K562 (cell line): ENCODE measurements around the gene ATRNL1. TPM values are rescaled to one million over a fixed set of nuclear protein-coding genes. Genes with fewer than 3 reads are reported as not detected.

Experiments used
- ATAC-seq: fragments of 200-7000 bp; cut with Tn5 transposase; 3 replicates; pipeline ENCODE4 v1.9.1; 2020; ENCODE audit warnings: moderate library complexity
- BruUV-seq: library from RNA; stranded (reverse); fragments of 400-500 nt; replicated peaks from 2 replicates; lab custom pipeline; 2021; lab: Mats Ljungman, UMichigan
- CTCF ChIA-PET: fragments of 300-600 bp; formaldehyde crosslinking; extraction: SDS; loops from one replicate; lab custom pipeline; 2021; ENCODE audit warnings: low intra/inter-chr PET ratio; lab: Yijun Ruan, JAX
- POLR2A ChIA-PET: fragments of 300-600, 350-650 bp; sonication (Branson Sonifier 250); formaldehyde crosslinking; extraction: SDS; loops from one replicate; lab custom pipeline; 2021; ENCODE audit warnings: antibody characterized with exemption, inconsistent platforms; lab: Yijun Ruan, JAX
- DNase-seq, 4 experiments: peaks; one replicate each; pipeline versions ENCODE4 v3.0.0 to v3.0.0-alpha.2; 2011 to 2018; ENCODE audit warnings: low spot score in 3 of 4, mixed read lengths in 3 of 4; ENCODE audit errors: extremely low read depth in 1 of 4
- FAIRE-seq: peaks from 2 replicates; lab custom pipeline; 2011; peaks lifted over from hg19 to GRCh38; lab: Jason Lieb, UNC
- H2AFZ ChIP-seq: 2 replicates; pipeline ENCODE4 v1.6.0; 2011; ENCODE audit warnings: low read depth, low read length, control low read depth, inconsistent platforms
- H3K27ac ChIP-seq: fragments of 200-600 bp; 3 replicates; pipeline ENCODE4 v1.8.0; 2011; ENCODE audit warnings: low read depth, mild to moderate bottlenecking, control low read depth, inconsistent platforms, low read length, moderate library complexity, mixed read lengths; ENCODE audit errors: extremely low read depth
- H3K27me3 ChIP-seq, 2 experiments: fragments of 300-600 bp in 1 of 2; 2 replicates in 1 of 2; 3 replicates in 1 of 2; pipeline versions ENCODE4 v1.6.0 to v1.8.0; 2011; ENCODE audit warnings: inconsistent platforms in 2 of 2, low read length in 2 of 2, mild to moderate bottlenecking in 1 of 2, mixed read lengths in 1 of 2, moderate library complexity in 1 of 2; ENCODE audit not compliant: control insufficient read depth in 2 of 2, insufficient read depth in 2 of 2
- H3K36me3 ChIP-seq: fragments of 300-600 bp; 3 replicates; pipeline ENCODE4 v1.8.0; 2011; ENCODE audit warnings: mild to moderate bottlenecking, low read length, inconsistent platforms; ENCODE audit not compliant: control insufficient read depth, insufficient read depth
- H3K4me1 ChIP-seq, 2 experiments: fragments of 200-600 bp in 1 of 2; replicated peaks in 1 of 2; 2 replicates in 1 of 2; 3 replicates in 1 of 2; pipeline versions ENCODE4 v1.5.1 to v1.8.0; 2011; ENCODE audit warnings: inconsistent platforms in 2 of 2, low read length in 2 of 2, mild to moderate bottlenecking in 1 of 2, mixed read lengths in 1 of 2, moderate library complexity in 1 of 2; ENCODE audit not compliant: control insufficient read depth in 2 of 2, insufficient read depth in 2 of 2
- H3K4me2 ChIP-seq: 2 replicates; pipeline ENCODE4 v1.6.1; 2011; ENCODE audit warnings: low read length, control low read depth, inconsistent platforms, mixed read lengths; ENCODE audit not compliant: insufficient read depth
- H3K4me3 ChIP-seq: fragments of 200-600 bp; sonication (generic), shearing (Covaris generic); 2 replicates; pipeline ENCODE4 v1.5.1; 2016; ENCODE audit warnings: control low read depth, inconsistent platforms
- H3K79me2 ChIP-seq: fragments of 200-600 bp; 3 replicates; pipeline ENCODE4 v1.8.0; 2011; ENCODE audit warnings: low read length, inconsistent platforms; ENCODE audit not compliant: control insufficient read depth, insufficient read depth
- H3K9ac ChIP-seq, 2 experiments: 2 replicates each; pipeline versions ENCODE4 v1.6.0 to v1.6.1; 2011; ENCODE audit warnings: low read depth in 2 of 2, low read length in 2 of 2, control low read depth in 1 of 2, inconsistent platforms in 1 of 2, mild to moderate bottlenecking in 1 of 2, mixed read lengths in 1 of 2; ENCODE audit not compliant: insufficient read depth in 1 of 2
- H3K9me1 ChIP-seq: one replicate; pipeline ENCODE4 v1.6.0; 2011; ENCODE audit warnings: inconsistent platforms, mild to moderate bottlenecking, low read length, moderate library complexity; ENCODE audit not compliant: control insufficient read depth, insufficient read depth
- H3K9me3 ChIP-seq: replicated peaks from 2 replicates; pipeline ENCODE4 v1.5.1; 2011; ENCODE audit warnings: low read depth, low read length, inconsistent platforms; ENCODE audit not compliant: control insufficient read depth, insufficient read depth
- H4K20me1 ChIP-seq: replicated peaks from 2 replicates; pipeline ENCODE4 v1.6.1; 2011; ENCODE audit warnings: low read length, inconsistent platforms, mixed read lengths; ENCODE audit not compliant: control insufficient read depth, insufficient read depth
- E2F3 ChIP-seq: fragments of 250-450 bp; sonication (Bioruptor Pico); IDR thresholded peaks from 2 replicates; pipeline ENCODE4 v1.4.0; 2020; ENCODE audit warnings: mild to moderate bottlenecking
- GTF2F1 ChIP-seq: IDR thresholded peaks from 2 replicates; pipeline ENCODE4 v1.6.1; 2011; ENCODE audit warnings: low read depth, low read length, improper control_type of control experiment
- JUNB ChIP-seq: fragments of 450-650 bp; formaldehyde crosslinking; conservative IDR thresholded peaks from 2 replicates; pipeline ENCODE4 v1.4.0; 2020; ENCODE audit warnings: mild to moderate bottlenecking
- MCM5 ChIP-seq: fragments of 450-650 bp; IDR thresholded peaks from 2 replicates; pipeline ENCODE4 v1.6.1; 2016; ENCODE audit warnings: low read depth
- NCOA4 ChIP-seq: fragments of 450-650 bp; IDR thresholded peaks from 2 replicates; pipeline ENCODE4 v1.6.1; 2018; ENCODE audit warnings: mild to moderate bottlenecking; ENCODE audit not compliant: partially characterized antibody
- PHF8 ChIP-seq: fragments of 200-600 bp; sonication (generic); IDR thresholded peaks from 2 replicates; pipeline ENCODE4 v1.6.1; 2012; ENCODE audit warnings: mixed run types, mild to moderate bottlenecking, inconsistent platforms, low read length, moderate library complexity, borderline replicate concordance
- POLR3G ChIP-seq: IDR thresholded peaks from 2 replicates; pipeline ENCODE4 v1.6.1; 2011; ENCODE audit not compliant: insufficient read length, insufficient replicate concordance; ENCODE audit errors: extremely low read depth
- PTRF ChIP-seq: fragments of 450-650 bp; IDR thresholded peaks from 2 replicates; pipeline ENCODE4 v1.6.1; 2016; ENCODE audit warnings: mild to moderate bottlenecking, missing genetic modification characterization, missing compliant biosample characterization
- ZNF316 ChIP-seq: fragments of 450-650 bp; IDR thresholded peaks from 2 replicates; pipeline ENCODE4 v1.6.1; 2016
- ZNF717 ChIP-seq: fragments of 250-450 bp; sonication (Bioruptor Pico); IDR thresholded peaks from 2 replicates; pipeline ENCODE4 v1.5.0; 2021
- ZNF764 ChIP-seq: fragments of 250-450 bp; sonication (Bioruptor Pico); IDR thresholded peaks from 2 replicates; pipeline ENCODE4 v1.4.0; 2020; ENCODE audit warnings: low read depth, mild to moderate bottlenecking, moderate library complexity
- ZNF766 ChIP-seq: fragments of 200-800 bp; sonication (Bioruptor generic); conservative IDR thresholded peaks from 2 replicates; pipeline ENCODE4 v1.6.1; 2016; ENCODE audit warnings: missing genetic modification characterization, missing compliant biosample characterization
- WGBS: fragments of 100-300 bp; shearing (Covaris generic); methylation state at CpG from one replicate; pipeline ENCODE4 v1.1.6; 2016; ENCODE audit warnings: low coverage, mixed read lengths; ENCODE audit not compliant: insufficient coverage; ENCODE audit errors: missing lambda C conversion rate; 5-methylcytosine and 5-hydroxymethylcytosine counted together
- in situ Hi-C: fragments of 300-500 bp; cut with MboI; formaldehyde crosslinking; loops from 4 replicates; pipeline ENCODE4 v1.15.0; 2018; ENCODE audit warnings: inconsistent platforms, mixed read lengths
- intact Hi-C: fragments of 100-400 bp; cut with micrococcal nuclease; formaldehyde crosslinking; loops from 2 replicates; pipeline ENCODE4 v1.14.2; 2022
- polyA plus RNA-seq, 8 experiments: library from polyadenylated mRNA; depleted of rRNA in 4 of 8; stranded (reverse) in 5 of 8; unstranded in 3 of 8; fragments of >200 nt; fragmentation: Nextera tagmentation in 2 of 8; fragmentation: Illumina TruSeq in 1 of 8; extraction: Ambion mirVana in 2 of 8; extraction: Trizol in 1 of 8; gene quantifications; 2 replicates each; pipeline versions ENCODE4 v1.2.1 to v1.2.3, GENCODE V29; 2011 to 2014; ENCODE audit warnings: inconsistent platforms in 1 of 8, missing spikeins in 1 of 8
- total RNA-seq, 7 experiments: library from RNA; depleted of rRNA in 6 of 7; stranded (reverse); fragments of >200 nt in 6 of 7; fragmentation: Illumina TruSeq in 2 of 7; extraction: Trizol in 2 of 7; gene quantifications; 2 replicates each; pipeline versions ENCODE4 v1.2.1 to v1.2.3, GENCODE V29; 2011 to 2021; ENCODE audit warnings: low replicate concordance in 1 of 7
- TF ChIP-seq, protein P1 (sequence below), 2 experiments: fragments of 450-650 bp; conservative IDR thresholded peaks; 2 replicates each; pipeline ENCODE4 v1.6.1; 2017; ENCODE audit warnings: mild to moderate bottlenecking in 2 of 2, moderate library complexity in 2 of 2
- TF ChIP-seq, protein P2 (sequence below), 2 experiments: fragments of 450-650 bp in 1 of 2; sonication (generic) in 1 of 2; formaldehyde crosslinking; conservative IDR thresholded peaks; 2 replicates each; pipeline versions ENCODE4 v1.4.0 to v1.8.1; 2020 to 2022; ENCODE audit warnings: mild to moderate bottlenecking in 1 of 2, missing genetic modification reagents in 1 of 2
- TF ChIP-seq, protein P3 (sequence below): fragments of 250-450 bp; sonication (Bioruptor Pico); IDR thresholded peaks from 2 replicates; pipeline ENCODE4 v1.5.0; 2021
- TF ChIP-seq, protein P4 (sequence below): sonication (generic); formaldehyde crosslinking; IDR thresholded peaks from 2 replicates; pipeline ENCODE4 v1.9.0; 2022; ENCODE audit warnings: mild to moderate bottlenecking, missing genetic modification reagents
- TF ChIP-seq, protein P5 (sequence below): fragments of 450-650 bp; IDR thresholded peaks from 2 replicates; pipeline ENCODE4 v1.6.1; 2018; ENCODE audit not compliant: partially characterized antibody

ATRNL1 gene
- total and polyA plus RNA-seq, 9 of the 15 experiments (the other 6 are each of a cell fraction or from before 2014, with no cell fraction given): 0.18 TPM; not detected in 8

DNA sequence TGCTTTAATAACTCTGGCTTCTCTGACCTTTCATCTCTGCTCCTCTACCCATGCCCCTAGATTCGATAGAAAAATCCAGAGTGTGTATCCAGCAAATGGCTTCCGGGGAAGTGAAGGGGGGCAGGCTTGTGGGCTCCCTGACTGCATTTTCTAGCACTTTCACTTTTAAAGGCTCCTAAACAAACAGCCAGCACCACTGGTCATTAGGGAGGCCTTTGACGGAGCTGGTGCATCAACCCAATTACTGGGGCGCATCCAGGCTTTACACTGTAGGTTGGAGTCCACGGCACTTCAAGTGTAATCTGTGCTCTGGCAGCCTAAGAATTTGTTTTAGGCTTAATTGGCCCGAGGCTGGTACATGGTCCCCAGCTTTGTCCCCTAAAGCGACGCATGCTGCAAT is 887.9 kb downstream of the ATRNL1 start:
- DNase-seq (no peak), FAIRE-seq (no peak), ATAC-seq (no peak)
- no TSS peak for BruUV-seq
- no peak overlapping the region for H3K9ac ChIP-seq
- H3K4me3 ChIP-seq: no peak overlapping the region
- H3K79me2 ChIP-seq: no peaks in the 10 kb centered on the region
- POLR2A ChIA-PET: interaction anchor here (0.6 kb wide), 1 partner anchor 385 kb away, joined by 3 read pairs; no protein-coding TSS in a partner anchor
- H4K20me1 ChIP-seq: no peaks in the 10 kb centered on the region
- CTCF ChIA-PET: no interaction called here
- H3K27me3 ChIP-seq: no peaks in the 10 kb centered on the region
- no peak overlapping the region for H3K27ac ChIP-seq
- no peak overlapping the region for H2AFZ ChIP-seq
- no peaks in the 10 kb centered on the region for H3K36me3 ChIP-seq
- no peaks in the 10 kb centered on the region for H3K4me1 ChIP-seq
- H3K4me2 ChIP-seq: no peak overlapping the region
- H3K9me1 ChIP-seq: no peaks in the 10 kb centered on the region
- WGBS: 0% methylated on average over 7 of the region's 8 CpGs
- intact Hi-C loops: no loop called here
- in situ Hi-C loops: no loop called here
- H3K9me3 ChIP-seq: no peaks in the 10 kb centered on the region
- TF ChIP-seq NCOA4: no peak
- TF ChIP-seq E2F3: no peak
- TF ChIP-seq, protein P1, sequence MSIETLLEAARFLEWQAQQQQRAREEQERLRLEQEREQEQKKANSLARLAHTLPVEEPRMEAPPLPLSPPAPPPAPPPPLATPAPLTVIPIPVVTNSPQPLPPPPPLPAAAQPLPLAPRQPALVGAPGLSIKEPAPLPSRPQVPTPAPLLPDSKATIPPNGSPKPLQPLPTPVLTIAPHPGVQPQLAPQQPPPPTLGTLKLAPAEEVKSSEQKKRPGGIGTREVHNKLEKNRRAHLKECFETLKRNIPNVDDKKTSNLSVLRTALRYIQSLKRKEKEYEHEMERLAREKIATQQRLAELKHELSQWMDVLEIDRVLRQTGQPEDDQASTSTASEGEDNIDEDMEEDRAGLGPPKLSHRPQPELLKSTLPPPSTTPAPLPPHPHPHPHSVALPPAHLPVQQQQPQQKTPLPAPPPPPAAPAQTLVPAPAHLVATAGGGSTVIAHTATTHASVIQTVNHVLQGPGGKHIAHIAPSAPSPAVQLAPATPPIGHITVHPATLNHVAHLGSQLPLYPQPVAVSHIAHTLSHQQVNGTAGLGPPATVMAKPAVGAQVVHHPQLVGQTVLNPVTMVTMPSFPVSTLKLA (conservative IDR thresholded peaks at IDR 0.05): no peak
- no peak for TF ChIP-seq JUNB (CRISPR knock-in tag)
- TF ChIP-seq ZNF717 (CRISPR knock-in tag): no peak
- TF ChIP-seq, protein P2, sequence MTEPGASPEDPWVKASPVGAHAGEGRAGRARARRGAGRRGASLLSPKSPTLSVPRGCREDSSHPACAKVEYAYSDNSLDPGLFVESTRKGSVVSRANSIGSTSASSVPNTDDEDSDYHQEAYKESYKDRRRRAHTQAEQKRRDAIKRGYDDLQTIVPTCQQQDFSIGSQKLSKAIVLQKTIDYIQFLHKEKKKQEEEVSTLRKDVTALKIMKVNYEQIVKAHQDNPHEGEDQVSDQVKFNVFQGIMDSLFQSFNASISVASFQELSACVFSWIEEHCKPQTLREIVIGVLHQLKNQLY (CRISPR knock-in tag; conservative IDR thresholded peaks at IDR 0.05): no peak
- TF ChIP-seq, protein P3, sequence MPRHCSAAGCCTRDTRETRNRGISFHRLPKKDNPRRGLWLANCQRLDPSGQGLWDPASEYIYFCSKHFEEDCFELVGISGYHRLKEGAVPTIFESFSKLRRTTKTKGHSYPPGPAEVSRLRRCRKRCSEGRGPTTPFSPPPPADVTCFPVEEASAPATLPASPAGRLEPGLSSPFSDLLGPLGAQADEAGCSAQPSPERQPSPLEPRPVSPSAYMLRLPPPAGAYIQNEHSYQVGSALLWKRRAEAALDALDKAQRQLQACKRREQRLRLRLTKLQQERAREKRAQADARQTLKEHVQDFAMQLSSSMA (CRISPR knock-in tag): no peak
- no peak for TF ChIP-seq PHF8
- no peak for TF ChIP-seq GTF2F1
- no peak for TF ChIP-seq ZNF764 (CRISPR knock-in tag)
- TF ChIP-seq ZNF316: no peak
- TF ChIP-seq, protein P4, sequence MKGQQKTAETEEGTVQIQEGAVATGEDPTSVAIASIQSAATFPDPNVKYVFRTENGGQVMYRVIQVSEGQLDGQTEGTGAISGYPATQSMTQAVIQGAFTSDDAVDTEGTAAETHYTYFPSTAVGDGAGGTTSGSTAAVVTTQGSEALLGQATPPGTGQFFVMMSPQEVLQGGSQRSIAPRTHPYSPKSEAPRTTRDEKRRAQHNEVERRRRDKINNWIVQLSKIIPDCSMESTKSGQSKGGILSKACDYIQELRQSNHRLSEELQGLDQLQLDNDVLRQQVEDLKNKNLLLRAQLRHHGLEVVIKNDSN (CRISPR knock-in tag): no peak
- TF ChIP-seq PTRF: no peak
- TF ChIP-seq ZNF766 (CRISPR knock-in tag): no peak
- TF ChIP-seq POLR3G: no peak
- TF ChIP-seq, protein P5, sequence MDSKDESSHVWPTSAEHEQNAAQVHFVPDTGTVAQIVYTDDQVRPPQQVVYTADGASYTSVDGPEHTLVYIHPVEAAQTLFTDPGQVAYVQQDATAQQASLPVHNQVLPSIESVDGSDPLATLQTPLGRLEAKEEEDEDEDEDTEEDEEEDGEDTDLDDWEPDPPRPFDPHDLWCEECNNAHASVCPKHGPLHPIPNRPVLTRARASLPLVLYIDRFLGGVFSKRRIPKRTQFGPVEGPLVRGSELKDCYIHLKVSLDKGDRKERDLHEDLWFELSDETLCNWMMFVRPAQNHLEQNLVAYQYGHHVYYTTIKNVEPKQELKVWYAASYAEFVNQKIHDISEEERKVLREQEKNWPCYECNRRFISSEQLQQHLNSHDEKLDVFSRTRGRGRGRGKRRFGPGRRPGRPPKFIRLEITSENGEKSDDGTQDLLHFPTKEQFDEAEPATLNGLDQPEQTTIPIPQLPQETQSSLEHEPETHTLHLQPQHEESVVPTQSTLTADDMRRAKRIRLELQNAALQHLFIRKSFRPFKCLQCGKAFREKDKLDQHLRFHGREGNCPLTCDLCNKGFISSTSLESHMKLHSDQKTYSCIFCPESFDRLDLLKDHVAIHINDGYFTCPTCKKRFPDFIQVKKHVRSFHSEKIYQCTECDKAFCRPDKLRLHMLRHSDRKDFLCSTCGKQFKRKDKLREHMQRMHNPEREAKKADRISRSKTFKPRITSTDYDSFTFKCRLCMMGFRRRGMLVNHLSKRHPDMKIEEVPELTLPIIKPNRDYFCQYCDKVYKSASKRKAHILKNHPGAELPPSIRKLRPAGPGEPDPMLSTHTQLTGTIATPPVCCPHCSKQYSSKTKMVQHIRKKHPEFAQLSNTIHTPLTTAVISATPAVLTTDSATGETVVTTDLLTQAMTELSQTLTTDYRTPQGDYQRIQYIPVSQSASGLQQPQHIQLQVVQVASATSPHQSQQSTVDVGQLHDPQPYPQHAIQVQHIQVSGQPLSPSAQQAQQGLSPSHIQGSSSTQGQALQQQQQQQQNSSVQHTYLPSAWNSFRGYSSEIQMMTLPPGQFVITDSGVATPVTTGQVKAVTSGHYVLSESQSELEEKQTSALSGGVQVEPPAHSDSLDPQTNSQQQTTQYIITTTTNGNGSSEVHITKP: no peak
- no peak for TF ChIP-seq MCM5
